Endothelial cell of umbilical vein (primary cell): ENCODE measurements around the gene NR2C1.

Experiments
- EZH2 ChIP-seq: IDR thresholded peaks from 2 replicates; pipeline ENCODE4 v1.6.1; 2012; ENCODE audit warnings: borderline replicate concordance, low read depth, mild to moderate bottlenecking, moderate library complexity, low read length, inconsistent platforms; ENCODE audit not compliant: severe bottlenecking
- GATA2 ChIP-seq: IDR thresholded peaks from 2 replicates; pipeline ENCODE4 v1.7.0; 2011; ENCODE audit warnings: low read depth, mild to moderate bottlenecking, moderate library complexity, mixed read lengths, low read length; ENCODE audit not compliant: insufficient read length, insufficient read depth
- POLR2A ChIP-seq: IDR thresholded peaks from 2 replicates; pipeline ENCODE4 v1.6.1; 2012; ENCODE audit warnings: low read depth, mild to moderate bottlenecking, control low read depth, low read length
- POLR2AphosphoS5 ChIP-seq: IDR thresholded peaks from 2 replicates; pipeline ENCODE4 v1.6.1; 2012; ENCODE audit warnings: low read depth, mild to moderate bottlenecking, control low read depth, low read length, moderate library complexity; ENCODE audit not compliant: insufficient read depth
- TF ChIP-seq, protein P1 (sequence below), 2 donors: IDR thresholded peaks; 1 replicate in 1 of 2; 2 replicates in 1 of 2; pipeline ENCODE4 v1.5.1; 2011; ENCODE audit warnings: low read length in 2 of 2, mild to moderate bottlenecking in 2 of 2, moderate library complexity in 2 of 2, control low read depth in 1 of 2, inconsistent platforms in 1 of 2, low read depth in 1 of 2; ENCODE audit not compliant: insufficient read depth in 1 of 2; ENCODE audit errors: extremely low read depth in 1 of 2
- TF ChIP-seq, protein P2 (sequence below): IDR thresholded peaks from 2 replicates; pipeline ENCODE4 v1.6.1; 2011; ENCODE audit not compliant: insufficient read depth, insufficient read length

DNA sequence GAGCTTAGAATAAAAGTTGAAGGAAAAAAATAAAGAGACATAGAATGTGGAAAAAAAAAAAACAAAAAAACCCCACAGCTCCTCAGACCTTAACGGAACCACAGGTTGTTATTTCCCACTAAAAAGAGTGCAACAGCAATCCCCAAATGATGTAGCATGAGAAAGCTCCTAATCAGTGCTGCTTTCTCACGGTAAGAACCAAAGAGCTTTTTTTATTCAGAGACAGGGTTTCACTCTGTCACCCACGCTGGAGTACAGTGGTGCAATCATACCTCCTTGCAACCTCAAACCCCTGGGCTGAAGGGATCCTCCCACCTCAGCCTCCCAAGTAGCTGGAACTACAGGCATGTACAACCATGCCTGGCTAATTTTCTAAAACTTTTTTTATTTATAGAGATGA is 83.2 kb downstream of the NR2C1 start:
- no peak for TF ChIP-seq EZH2
- TF ChIP-seq, protein P1, sequence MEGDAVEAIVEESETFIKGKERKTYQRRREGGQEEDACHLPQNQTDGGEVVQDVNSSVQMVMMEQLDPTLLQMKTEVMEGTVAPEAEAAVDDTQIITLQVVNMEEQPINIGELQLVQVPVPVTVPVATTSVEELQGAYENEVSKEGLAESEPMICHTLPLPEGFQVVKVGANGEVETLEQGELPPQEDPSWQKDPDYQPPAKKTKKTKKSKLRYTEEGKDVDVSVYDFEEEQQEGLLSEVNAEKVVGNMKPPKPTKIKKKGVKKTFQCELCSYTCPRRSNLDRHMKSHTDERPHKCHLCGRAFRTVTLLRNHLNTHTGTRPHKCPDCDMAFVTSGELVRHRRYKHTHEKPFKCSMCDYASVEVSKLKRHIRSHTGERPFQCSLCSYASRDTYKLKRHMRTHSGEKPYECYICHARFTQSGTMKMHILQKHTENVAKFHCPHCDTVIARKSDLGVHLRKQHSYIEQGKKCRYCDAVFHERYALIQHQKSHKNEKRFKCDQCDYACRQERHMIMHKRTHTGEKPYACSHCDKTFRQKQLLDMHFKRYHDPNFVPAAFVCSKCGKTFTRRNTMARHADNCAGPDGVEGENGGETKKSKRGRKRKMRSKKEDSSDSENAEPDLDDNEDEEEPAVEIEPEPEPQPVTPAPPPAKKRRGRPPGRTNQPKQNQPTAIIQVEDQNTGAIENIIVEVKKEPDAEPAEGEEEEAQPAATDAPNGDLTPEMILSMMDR (IDR thresholded peaks at IDR 0.05; ENCODE audit: extremely low read depth in 1 of 2, insufficient read depth in 1 of 2, low read depth in 1 of 2, low read length in 2 of 2), result no peak
- TF ChIP-seq, protein P2, sequence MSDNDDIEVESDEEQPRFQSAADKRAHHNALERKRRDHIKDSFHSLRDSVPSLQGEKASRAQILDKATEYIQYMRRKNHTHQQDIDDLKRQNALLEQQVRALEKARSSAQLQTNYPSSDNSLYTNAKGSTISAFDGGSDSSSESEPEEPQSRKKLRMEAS, result no peak
- no peak for TF ChIP-seq POLR2AphosphoS5
- TF ChIP-seq POLR2A, result no peak
- no peak for TF ChIP-seq GATA2
